A172 (cell line): ENCODE data around the gene MOCS1. TPM values are rescaled to one million over a fixed set of nuclear protein-coding genes. Genes with fewer than 3 reads are reported as not detected.

ENCODE experiments used
- DNase-seq: peaks from one replicate; pipeline ENCODE4 v3.0.0-alpha.2; 2015; ENCODE audit warnings: low spot score
- total RNA-seq: library from RNA; depleted of rRNA; stranded (reverse); fragments of >200 nt; shearing (Covaris generic); gene quantifications from 2 replicates; pipeline ENCODE4 v1.2.3, GENCODE V29; 2014

Gene MOCS1
- total RNA-seq, 1 experiment from 2014 or later: 4.4 TPM

DNA sequence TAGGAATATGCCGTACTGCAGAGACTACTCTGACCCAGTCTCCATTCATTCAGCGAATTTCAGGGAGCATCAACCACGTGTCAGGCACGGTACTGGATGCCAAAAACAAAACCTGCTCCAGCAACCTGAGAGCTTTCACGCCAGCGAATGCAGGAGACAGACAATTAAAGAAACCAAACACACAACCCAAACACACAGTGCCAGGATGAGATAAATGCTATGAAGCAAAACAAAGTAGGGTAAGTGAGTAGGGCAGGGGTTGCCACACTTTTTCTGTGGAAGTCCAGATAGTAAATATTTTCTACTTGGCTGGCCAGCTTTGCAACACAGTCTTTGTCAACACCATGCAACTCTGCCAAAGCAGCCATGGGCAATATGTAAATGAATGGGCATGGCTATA lies 10.0 kb downstream of the MOCS1 start:
- DNase-seq: no peak

DNA sequence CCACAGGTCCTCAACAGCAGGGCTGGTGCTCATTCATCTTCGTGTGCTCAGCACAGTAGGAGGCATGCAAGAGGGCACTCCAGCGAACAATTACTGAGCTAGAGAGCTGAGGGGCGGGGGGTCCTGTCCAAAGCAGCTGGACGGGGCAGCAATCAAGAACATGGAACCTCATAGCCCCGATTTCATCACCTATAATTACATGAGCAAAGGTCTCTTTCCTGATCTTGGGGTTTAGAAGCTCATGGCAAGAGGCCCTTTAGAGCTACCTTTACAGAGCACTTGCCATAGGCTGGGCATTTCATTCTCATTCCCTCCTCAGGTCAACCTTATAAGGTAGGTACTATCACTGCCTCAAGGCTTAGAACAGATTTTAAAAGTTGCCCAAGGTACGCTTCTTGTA lies 10.4 kb downstream of the MOCS1 start:
- no peak for DNase-seq

DNA sequence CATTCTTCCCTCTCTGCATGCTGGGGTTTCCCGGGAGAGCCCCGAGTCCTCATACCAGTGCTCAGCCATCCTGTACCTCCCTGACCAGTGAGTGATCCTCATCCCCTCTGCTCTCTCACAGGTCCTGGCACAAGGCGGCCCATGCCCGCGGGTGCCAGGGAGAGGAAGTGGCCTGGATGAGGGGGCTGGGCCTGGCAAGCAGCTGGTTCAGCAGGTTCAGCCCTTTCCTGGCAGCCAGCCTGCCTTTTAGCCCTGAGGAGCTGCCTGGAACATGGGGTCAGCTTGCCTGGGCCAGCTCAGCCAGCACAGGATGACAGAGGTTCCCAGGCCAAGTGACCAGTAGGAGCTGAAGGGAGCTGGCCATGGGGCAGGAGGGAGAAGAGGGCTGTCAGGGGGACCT lies 10.9 kb downstream of the MOCS1 start:
- no peak for DNase-seq

DNA sequence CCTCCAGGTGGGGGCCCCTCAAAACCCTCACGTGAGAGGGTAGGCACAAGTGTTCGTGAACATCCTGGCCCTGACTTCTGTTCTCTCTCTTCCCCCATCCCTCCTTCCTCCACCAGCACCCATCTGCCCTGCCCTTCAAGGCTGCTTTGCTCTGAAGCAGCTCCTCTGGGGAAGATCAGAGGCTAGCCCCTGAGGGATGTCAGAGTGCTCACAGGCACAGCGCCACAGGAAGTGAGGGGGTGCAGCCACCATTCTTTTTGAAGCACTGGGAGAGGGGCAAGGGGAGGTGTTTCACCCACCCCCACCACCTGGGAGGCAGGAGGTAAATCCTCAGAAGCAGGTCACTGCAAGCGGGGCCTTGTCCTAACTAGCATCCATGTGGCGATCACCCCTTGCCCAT lies 11.4 kb downstream of the MOCS1 start:
- DNase-seq: no peak

DNA sequence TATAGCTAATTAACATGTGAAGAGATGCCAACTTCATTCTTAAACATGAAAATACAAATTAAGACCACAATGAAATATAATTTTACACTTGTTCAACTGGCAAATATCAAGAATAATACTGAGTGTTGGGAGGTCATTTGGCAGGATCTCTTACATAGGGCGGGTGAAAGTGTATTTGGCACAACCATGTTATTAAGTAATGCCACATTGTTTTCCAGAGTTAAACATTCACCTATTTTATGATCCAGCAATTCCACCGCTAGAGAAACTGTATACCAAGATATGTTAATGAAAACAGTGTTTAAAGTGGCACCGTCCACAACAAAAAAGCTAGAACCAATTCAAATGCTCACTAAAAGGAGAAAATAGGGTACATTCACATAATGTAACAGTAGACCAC lies 14.1 kb downstream of the MOCS1 start:
- no peak for DNase-seq

DNA sequence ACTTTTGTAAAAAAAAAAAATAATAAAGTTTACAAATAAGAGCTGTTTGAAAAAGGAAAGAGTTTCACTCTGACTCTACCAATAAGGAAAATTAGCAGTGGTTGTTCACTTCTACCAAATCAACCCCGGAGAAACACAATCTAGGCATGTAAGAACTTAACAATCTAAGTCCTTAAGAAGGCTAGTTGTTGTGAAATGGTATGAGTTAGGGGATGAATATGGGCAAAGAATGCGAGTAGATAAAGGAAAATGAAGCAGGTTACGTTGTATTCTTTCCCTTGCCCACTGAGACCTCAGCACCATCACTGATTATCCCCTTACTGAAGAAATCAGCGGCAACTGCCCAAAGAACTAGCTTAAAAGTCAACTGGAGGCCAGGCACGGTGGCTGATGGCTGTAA lies 15.4 kb downstream of the MOCS1 start:
- DNase-seq: no peak

DNA sequence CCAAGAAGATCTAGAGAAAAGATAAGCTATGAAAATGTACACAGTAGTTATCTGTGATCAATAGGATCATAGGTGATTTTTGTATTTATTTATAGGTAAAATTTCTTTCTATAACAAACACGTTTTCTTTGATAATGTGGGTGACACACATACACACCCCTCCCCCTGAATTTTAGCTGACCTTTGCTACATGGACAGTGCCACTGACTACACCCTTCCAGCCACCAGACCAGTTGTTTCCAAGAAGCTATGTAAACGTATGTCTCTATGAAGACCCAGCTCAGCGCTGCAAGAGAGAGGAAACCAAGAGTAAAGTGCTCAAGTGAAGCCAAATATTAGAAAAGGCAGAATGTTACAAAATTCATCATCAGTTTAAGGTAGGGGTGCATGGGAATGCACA lies 16.3 kb downstream of the MOCS1 start:
- DNase-seq: no peak

DNA sequence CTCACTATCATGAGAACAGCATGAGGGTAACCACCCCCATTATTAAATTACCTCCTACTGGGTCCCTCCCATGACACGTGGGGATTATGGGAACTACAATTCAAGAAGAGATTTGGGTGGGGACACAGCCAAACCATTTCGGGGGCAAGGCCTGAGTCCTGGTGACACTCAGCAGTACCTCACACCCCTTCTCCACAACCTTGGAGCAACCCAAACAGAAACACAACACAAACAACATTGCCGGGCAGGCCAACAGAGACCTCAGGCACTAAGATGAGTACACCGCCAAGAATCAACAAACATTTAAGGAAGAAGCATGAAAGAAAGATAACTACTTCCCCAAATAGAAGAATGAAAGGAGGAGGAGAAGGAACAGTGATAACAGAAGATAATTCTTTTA lies 16.9 kb downstream of the MOCS1 start:
- no peak for DNase-seq

DNA sequence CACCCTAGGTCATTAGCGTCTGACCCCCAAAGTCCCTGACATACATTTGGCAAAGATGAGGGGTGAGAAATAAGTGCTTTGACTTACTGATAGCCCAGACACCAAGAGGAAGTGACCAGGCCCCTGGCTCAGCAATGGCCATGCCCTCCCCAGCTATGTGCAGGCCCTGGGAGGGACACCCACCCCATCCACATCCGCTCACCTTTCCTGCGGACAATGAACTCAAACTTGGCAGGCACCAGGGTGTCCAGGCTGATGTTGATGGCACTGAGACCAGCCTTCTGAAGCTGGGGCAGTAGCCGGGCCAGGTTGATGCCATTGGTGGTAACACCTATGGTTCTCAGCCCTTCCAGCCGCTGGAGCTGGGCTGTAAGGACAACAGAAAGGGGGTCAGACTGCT lies 18.4 kb downstream of the MOCS1 start:
- DNase-seq: no peak

DNA sequence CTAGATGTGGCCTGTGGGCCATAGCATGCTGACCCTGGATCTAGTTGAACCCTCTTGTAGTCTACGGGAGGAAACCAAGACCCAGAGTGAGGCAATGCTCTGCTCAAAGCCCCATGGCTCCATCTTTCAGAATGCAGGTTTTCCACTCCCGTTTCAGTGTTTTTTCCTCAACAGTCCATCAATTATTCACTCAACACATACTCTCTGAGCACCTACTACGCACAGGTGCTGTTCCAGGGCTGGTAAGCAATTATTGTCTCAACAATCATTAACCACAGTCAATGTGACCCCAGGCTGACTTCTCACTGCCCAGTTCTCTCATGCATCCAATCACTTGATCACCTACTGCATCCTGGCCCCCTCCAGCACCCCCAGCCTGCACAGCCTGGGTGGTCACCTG lies 20.0 kb downstream of the MOCS1 start:
- no peak for DNase-seq

DNA sequence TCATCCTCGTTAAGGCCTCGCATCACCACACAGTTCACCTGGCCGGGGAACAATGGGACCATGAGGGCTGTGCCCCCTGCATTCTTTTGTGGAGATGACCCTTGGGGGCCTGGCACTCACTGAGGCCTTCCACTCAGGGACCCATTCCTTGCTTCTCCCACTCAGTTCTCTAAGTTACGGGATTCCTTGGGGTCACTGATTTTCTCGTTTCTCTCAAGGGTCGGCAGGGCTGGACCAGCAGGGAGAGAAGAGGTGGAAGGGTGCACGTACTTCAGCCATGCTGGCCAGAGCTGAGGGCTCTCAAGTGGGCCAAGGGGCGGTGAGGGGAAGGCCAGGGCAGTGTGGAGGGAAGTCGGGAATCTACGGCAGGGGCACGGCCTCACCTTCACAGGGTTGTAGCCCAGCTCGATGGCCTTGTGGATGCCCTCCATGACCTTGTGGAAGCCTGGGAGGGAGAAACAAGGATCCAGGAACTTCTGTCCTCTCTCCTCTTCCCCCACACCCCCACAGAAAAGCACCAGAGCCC lies 20.8 kb downstream of the MOCS1 start:
- DNase-seq: no peak

DNA sequence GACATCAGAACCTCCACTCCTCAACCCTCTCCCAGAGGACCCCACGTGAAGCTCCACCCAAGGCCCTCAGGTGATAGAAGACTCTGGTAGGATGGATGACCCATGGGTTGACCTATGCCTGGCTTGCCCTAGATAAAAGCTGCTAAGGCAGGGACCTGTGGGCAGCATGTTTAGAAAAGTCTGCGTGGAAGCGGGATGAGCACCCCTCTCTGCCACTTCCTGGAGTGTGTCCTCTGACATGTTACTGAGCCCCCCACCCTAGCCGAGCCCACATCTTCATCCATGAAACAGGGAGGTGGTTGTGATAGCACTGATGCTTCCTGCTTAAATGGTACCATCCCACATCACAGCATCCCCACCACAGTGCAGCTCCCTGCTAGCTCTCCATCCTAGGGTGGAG lies 21.8 kb downstream of the MOCS1 start:
- no peak for DNase-seq

DNA sequence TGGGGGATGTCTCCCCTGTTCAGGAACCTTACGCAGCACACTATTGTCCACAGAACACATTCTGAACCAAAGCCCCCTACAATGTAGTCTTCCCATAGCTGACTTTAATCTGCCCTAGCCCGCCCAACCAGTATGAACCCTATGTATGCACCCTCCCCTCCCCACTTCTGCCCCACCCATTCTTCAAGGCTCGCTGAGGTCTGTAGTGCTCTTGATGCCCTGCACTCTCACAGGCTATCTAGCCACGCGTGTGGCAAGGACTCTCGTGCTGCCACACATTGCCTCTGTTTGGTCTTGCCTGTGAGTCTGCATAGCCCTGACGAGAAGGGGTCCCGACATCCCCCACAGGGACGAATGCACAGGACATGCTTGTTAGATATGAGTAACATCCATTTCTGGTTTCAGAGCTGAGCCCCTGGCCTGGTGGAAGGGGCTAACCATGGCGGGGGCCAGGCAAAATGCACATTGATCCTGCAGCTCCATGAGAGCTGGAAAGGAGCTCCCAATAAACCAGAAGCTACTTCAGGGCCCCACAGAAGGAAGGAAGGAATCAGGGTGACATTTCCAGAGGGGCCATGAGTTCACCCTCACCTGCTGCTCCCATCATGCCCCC lies 22.6 kb downstream of the MOCS1 start:
- no peak for DNase-seq

DNA sequence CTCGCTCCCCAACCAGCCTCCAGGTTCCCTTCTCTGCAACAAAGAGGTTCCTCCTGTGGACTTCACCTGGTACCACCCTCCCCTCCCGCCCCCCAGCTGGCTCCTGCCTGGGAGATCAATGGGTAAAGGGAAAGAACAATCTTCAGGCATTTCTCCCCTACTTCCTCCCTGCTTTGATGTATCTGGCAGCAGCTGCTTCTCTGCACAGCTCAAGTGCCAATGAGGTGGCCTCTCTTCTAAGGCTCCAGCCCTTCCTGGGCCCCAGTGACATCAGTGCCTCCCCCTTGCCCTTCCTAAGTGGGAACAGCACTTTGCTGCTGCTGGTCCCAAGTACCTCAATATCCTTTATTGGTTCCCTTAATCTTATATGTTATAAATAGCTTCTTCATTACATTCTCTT lies 23.5 kb downstream of the MOCS1 start:
- DNase-seq: no peak

DNA sequence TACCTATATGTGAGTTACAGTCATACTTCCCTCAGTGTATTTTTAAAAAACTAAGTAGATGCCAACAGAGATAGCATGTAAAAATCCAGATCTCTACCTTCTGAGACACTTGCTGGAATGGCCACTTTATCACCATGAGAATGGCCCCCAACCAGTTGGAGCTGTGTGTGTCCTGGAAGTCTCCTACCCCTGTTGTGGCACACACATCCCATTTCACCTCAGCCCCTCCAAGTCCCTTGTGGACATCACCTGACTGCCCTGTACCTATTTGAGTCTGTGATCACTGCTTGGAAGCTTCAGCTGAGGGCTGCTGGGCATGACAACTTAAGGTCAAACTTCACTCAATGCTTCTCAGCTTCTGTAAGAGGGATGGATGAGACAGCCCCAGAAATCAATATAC lies 24.1 kb downstream of the MOCS1 start:
- no peak for DNase-seq

DNA sequence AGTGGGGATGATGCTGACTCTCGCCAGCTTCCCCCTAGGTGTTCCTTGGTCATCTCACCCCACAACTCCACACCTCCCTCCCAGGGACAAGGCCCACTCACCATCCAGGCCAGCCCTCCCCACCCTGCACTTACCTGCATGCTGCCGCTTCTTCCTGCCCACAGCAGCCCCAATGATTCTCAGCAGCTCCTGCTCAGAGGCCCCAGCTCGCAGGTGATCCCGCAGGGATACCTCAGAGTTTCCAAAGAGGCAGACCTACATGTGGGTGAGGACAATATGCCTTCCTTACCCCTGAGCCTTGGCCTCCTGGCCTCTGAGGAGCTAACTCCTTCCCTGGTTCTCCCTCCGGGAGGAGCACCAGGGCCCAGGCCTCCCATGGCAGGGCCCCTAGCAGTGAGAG lies 24.6 kb downstream of the MOCS1 start:
- no peak for DNase-seq

DNA sequence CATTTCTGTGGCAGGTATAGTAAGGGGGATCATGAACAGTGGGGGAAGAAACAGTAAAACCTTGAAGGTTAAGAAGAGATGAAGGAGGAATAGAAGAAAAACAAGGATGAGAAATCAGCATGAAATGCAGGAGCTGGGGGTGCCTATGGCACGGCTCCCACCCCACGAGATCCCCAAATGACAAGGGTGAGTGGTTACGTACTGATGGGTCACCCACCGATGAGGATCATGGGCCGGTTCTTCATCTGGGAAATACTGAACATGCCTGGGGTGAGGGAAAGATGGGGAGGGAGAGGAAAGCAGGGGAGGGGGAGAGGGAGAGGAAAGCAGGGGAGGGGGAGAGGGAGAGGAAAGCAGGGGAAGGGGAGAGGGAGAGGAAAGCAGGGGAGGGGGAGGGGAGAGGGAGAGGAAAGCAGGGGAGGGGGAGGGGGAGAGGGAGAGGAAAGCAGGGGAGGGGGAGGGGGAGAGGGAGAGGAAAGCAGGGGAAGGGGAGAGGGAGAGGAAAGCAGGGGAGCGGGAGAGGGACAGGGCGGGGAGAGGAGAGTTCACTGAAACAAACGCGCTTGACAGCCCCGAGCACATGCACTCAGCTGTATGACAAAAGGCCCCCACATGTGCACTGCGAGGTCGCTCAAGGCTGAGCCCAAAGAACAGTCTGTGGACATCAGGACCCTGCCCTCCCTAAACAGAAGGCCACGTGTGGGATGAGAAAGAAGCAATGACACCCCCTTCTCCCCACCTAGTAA lies 25.3 kb downstream of the MOCS1 start:
- DNase-seq: no peak

DNA sequence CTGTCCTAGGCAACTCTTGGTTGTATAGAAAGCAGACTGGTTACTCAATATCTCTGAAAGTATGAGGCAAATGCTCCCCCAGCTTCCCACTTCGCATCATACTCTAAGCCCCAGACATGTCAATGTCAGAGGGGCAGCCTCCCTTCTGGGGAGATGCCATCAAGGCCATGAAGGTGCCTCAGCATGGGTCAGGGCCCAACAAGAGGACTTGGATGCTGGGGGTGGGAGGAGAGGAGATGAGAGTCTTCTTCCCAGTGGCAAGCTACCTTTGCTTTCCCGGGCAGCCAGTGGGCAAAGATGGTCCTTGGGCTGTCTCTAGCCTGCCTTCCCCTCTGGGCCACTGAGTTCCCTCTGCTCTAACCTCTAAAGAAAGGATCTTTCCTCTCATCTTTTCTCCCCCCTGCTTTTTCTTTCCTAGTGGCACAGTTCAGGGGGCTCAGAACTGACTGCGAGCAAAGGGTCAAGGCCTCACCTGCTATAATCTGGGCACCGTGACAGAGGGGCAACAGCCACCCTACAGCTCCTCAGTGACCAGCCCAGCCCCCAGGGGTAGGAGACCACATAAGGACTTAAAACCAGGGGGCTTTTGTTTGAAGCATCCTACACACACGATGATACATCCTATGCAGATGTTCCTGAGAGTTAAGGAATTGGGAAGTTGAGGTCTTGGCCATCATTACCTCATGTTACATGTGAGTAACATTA lies 26.2 kb downstream of the MOCS1 start:
- no peak for DNase-seq

DNA sequence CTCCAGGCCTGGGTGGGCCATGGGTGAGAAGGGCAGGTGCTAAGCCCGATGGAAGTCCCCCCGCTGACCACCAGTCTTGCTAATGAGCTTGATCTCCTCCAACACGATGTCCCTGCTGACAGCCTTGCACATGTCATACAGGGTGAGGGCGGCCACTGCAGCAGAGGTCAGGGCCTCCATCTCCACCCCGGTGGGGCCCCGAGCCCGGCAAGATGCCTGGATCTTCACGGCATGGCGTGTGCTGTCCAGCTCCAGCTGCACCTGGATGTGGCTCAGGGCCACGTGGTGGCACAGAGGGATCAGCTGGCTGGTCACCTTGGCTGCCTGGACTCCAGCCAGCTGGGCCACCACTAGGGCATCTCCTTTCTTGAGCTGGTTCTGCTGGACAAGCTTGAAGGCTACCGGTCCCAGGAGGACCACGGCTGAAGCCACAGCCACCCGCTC lies 27.9 kb downstream of the MOCS1 start:
- no peak for DNase-seq

DNA sequence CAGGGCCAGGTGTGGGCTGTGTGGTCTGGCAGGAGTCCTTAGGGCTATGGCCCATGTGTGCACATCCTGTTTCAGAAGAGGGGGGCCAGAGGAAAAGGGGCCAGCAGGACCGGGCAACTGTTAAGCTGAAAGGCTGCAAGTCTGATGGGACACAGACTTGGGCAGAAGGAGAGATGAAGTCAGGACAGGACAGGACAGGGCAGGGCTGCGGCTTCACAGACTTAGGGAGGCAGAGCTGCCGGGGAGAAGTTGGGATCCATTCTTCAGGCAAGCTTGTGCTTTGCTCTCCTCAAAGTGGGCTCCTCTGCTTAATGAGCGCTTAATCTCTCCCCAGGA lies 28.7 kb downstream of the MOCS1 start:
- DNase-seq: no peak

DNA sequence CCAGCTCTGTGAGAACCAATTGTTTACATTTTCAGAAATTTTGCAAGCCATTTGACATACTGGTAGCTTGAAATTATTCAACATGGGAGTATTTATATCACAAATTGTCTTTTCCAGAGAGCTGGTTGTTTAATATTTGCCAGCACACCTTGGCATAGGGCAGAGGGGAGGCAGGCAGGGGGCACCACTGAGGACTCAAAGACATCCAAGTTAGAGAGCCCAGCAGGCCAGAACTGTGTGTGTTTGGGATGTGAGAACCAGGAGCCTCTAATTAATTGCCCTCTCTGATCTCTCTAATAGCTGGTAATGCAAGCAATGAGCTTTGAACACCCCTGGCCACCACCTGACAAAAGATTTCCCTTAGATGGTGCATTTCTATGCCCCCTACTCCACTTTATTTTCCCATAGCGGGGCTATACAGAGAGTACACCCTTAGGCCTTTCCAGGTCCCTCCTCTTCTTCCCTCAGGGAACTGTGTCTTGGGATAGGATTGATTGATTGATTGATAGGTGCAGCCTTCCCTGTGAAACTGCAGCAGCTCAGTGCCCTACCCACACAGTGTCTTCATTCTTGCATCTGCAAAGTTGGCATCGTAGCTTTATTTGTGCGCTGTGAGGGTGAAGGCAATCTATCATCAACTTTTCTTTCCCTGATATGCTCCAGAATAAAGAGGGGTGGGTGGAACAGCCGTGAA lies 29.2 kb downstream of the MOCS1 start:
- no peak for DNase-seq

DNA sequence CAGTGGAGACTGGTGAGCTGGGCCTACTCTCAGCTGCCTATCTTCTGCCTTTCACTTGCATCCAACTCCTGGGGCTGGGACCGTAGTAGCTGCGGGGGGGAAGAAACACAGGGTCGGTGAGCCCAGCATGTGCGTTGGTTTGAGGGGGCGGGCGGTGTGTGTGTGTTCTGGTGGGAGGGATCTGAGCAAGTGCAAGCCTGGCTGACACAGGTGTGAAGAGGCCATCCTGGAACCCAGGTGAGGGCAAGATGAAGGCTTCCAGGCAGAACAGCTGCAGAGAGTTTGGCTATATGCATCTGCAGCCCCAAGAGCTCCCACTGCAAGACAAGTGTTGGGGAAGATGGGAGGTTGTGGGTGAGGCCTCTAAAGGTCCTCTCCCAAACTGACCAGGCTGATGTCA lies 30.6 kb downstream of the MOCS1 start:
- DNase-seq: no peak
